ENCODE results near the gene RRP9.
"Not testable (repeated sequence)": the region's sequence is repeated elsewhere in the genome, so short reads cannot be mapped to it uniquely, and the experiment has no call there.

The RRP9 gene

GRCh38 chr3:51908026-51908425 is 33.7 kb downstream of the RRP9 start:
- DNase-seq = no peak
- no peak overlapping the region for H3K4me3 ChIP-seq (ENCODE audit: low read depth, low read length)
- H3K36me3 ChIP-seq (replicated peaks) = no peaks in the 10 kb centered on the region
- no peaks in the 10 kb centered on the region for H3K27me3 ChIP-seq (replicated peaks)
- TF ChIP-seq CTCF (IDR thresholded peaks at IDR 0.05; ENCODE audit: low read depth, low read length, missing control alignments) = no peak
- no peak overlapping the region for H3K27ac ChIP-seq
- in situ Hi-C loops (cut with HindIII; ENCODE audit: low pct_ligation_motif_present, low sequenced_read_pairs) = no loop called here

- in situ Hi-C loops (cut with HindIII; ENCODE audit: low pct_ligation_motif_present, low sequenced_read_pairs) = no loop called here
- no peak for TF ChIP-seq CTCF (IDR thresholded peaks at IDR 0.05; ENCODE audit: low read depth, low read length, missing control alignments)
- H3K27me3 ChIP-seq (replicated peaks) = no peaks in the 10 kb centered on the region
- DNase-seq = no peak
- no peak overlapping the region for H3K27ac ChIP-seq
- no peaks in the 10 kb centered on the region for H3K36me3 ChIP-seq (replicated peaks)
- no peak overlapping the region for H3K4me3 ChIP-seq (ENCODE audit: low read depth, low read length)
Measured at GRCh38 chr3:51904034-51904823, 37.5 kb downstream of the RRP9 start.

GRCh38 chr3:51902361-51902760 is 39.3 kb downstream of the RRP9 start:
- H3K27me3 ChIP-seq (replicated peaks); H3K27ac ChIP-seq; in situ Hi-C loops (cut with HindIII; ENCODE audit: low pct_ligation_motif_present, low sequenced_read_pairs); DNase-seq; H3K4me3 ChIP-seq (ENCODE audit: low read depth, low read length); H3K36me3 ChIP-seq (replicated peaks): not testable (repeated sequence)

- H3K36me3 ChIP-seq (replicated peaks); H3K4me3 ChIP-seq (ENCODE audit: low read depth, low read length); in situ Hi-C loops (cut with HindIII; ENCODE audit: low pct_ligation_motif_present, low sequenced_read_pairs); H3K27ac ChIP-seq; DNase-seq; H3K27me3 ChIP-seq (replicated peaks): not testable (repeated sequence)
Measured at GRCh38 chr3:51900043-51900442, 41.7 kb downstream of the RRP9 start.

GRCh38 chr3:51897391-51897790 is 44.3 kb downstream of the RRP9 start:
- Histone ChIP-seq H3K27ac (no peak overlapping the region), H3K36me3 (replicated peaks) (no peaks in the 10 kb centered on the region), H3K27me3 (replicated peaks) (no peaks in the 10 kb centered on the region), H3K4me3 (ENCODE audit: low read depth, low read length) (no peak overlapping the region)
- in situ Hi-C loops (cut with HindIII; ENCODE audit: low pct_ligation_motif_present, low sequenced_read_pairs) = no loop called here
- TF ChIP-seq CTCF (IDR thresholded peaks at IDR 0.05; ENCODE audit: low read depth, low read length, missing control alignments) = no peak
- no peak for DNase-seq

- no peak for TF ChIP-seq CTCF (IDR thresholded peaks at IDR 0.05; ENCODE audit: low read depth, low read length, missing control alignments)
- Histone ChIP-seq H3K27me3 (replicated peaks) (no peaks in the 10 kb centered on the region), H3K27ac (no peak overlapping the region), H3K4me3 (ENCODE audit: low read depth, low read length) (no peak overlapping the region), H3K36me3 (replicated peaks) (no peaks in the 10 kb centered on the region)
- no peak for DNase-seq
- in situ Hi-C loops (cut with HindIII; ENCODE audit: low pct_ligation_motif_present, low sequenced_read_pairs) = no loop called here
Measured at GRCh38 chr3:51896607-51897305, 44.9 kb downstream of the RRP9 start.
